ENCODE data around the gene RIPK1.
A peak's percentile ranks its signal among the peaks of the same experiment; 100 is the strongest.
"Not testable (repeated sequence)": the region's sequence is repeated elsewhere in the genome, so short reads cannot be mapped to it uniquely, and the experiment has no call there.

Gene RIPK1

GRCh38 chr6:3068329-3069214, at the start of gene RIPK1:
Gene RIPK1 (plus strand): TSS chr6:3068494. CDS start chr6:3076824, 8,330 bp downstream.
- peak; percentile 91 for DNase-seq (ENCODE audit: low read depth)

DNA sequence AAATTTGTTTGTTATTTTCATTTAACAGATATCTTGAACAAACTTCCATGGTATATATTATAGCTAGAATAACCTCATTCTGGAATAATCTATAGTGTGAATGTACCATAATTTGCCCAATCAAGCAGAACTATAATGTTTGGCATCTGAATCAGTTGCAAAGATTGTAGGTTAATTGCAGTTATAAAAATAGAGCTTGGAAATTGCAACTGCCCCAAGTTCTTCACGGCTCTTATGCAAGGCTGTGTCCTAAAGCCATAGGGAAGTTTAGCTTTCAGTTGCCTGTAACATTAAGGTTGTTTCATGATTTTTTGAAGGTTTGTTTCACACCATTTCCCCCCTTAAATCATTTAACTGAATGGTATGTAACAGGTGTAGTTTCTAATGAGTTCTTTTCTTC, 49.2 kb upstream of the RIPK1 start:
- no peak for DNase-seq (ENCODE audit: low read depth)

DNA sequence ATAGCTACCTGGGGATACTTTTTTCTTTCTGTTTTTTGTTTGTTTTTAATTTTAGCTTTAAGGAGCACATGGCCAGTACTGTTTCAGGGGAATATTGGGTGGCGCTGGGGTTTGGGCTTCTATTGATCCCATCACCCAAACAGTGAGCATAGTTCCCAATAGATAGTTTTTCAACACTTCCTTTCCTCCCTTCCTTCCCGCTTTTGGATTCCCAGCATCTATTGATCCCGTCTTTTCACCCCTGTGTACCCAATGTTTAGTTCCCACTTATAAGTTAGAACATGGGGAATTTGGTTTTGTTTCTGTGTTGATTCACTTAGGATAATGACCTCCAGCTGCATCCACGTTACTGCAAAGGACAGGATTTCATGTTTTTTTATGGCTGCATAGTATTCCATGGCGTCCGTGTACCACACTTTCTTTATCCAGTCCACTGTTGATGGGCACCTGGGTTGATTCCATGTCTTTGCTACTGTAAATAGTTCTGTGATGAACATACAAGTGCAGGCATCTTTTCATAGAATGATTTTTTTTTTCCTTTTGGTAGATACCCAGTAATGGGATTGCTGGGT, 48.5 kb upstream of the RIPK1 start:
- DNase-seq (ENCODE audit: low read depth) = no peak

DNA sequence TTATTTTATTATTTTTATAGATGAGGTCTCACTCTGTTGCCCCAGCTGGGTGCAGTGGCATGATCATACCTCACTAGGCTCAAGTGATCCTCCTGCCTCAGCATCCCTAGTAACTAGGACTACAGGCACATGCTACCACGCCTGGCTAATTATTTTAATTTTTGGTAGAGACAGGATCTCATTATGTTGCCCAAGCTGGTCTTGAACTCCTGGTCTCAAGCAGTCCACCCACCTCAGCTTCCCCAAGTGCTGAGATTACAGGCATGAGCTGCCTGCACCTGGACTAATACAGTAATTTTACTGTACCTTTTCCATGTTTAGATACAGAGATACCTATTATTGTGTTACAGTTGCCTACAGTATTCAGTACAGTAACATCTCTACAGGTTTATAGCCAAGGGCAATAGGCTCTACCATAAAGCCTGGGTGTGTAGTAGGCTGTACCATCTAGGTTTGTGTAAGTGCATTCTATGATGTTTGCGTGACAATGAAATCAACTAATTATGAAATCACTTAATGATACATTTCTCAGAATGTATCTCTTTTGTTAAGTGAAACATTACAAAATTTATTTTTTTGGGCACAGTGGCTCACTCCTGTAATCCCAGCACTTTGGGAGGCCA, 47.2 kb upstream of the RIPK1 start:
- not testable (repeated sequence) for DNase-seq (ENCODE audit: low read depth)

DNA sequence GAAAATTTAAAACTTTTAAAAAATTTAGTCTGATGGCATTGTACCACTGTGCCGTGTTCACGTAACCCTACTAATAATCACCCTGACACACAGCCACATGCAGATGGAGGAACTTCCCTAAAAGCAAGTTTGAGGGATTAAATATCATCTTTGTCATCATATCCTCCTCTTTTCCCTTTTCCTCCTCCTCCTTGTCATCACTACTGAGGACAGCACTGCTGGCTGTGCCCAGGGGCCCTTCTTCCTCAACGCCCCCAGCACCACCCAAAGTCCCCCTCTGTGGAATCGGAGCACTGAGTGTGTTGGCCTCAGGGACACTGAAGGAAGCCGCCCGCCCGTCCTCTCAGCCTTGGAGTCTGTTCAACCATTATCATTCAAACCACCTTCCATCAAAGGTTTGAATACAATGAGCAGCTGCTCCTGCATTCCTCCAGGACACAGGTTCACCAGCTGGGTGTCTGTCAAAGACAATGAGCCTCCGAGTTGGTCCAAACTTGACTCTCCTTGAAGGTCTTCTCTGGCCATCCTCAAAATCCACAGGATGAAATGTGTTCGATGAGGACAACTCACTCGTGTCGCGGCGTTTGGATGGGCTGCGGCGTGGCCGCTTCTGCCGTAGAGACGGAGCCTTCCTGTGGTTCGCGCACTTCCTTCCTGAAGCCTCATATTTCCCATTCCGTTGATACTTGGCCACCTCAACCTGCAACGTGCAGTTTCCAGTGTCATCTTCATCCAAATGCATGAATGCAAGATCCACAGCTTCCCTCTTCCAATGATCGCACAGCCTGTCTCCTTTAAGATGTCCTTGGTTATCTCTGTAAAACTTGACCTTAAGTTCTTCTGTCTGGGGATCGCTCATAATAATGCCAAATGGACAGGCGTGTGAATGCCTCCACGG, 45.3 kb upstream of the RIPK1 start:
- no peak for DNase-seq (ENCODE audit: low read depth)

DNA sequence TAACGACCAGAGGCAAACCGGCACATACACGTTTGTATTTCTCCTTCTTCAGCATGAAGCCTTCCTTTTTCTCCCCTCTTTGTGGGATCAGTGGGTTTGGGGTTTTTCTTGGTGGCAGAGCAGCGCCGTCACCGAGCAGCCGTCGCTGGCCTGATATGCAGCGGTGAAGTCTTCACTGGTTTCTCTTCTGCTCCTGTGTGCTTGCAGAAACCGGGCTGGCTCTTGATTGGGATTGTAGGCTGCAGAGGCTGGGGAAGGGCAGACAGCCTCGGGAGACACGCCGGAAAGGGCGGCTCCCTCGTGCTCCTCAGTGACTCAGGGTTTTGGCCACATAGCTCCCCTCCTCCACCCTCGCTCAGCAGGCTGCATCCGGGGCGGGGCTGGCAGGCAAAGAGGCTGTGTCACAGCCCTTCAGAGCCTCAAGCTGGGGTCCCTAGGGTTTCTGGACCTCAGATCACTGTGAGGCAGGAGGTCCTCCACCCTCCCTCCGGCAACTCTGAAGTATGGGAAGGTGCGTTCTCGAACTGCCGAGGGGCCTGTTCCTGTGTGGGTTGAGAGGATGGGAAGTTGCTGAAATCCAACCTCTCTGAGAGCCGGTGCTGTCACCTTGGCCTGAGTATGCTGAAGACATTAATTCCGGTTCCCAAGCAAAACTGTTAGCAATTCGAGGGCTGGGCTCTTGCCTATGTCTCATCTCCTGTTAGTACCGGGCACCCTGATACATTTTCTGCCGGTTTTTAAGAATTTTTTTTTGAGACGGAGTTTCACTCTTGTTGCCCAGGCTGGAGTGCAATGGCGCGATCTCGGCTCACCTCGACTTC, 44.4 kb upstream of the RIPK1 start:
- DNase-seq (ENCODE audit: low read depth) = peak; percentile 81

DNA sequence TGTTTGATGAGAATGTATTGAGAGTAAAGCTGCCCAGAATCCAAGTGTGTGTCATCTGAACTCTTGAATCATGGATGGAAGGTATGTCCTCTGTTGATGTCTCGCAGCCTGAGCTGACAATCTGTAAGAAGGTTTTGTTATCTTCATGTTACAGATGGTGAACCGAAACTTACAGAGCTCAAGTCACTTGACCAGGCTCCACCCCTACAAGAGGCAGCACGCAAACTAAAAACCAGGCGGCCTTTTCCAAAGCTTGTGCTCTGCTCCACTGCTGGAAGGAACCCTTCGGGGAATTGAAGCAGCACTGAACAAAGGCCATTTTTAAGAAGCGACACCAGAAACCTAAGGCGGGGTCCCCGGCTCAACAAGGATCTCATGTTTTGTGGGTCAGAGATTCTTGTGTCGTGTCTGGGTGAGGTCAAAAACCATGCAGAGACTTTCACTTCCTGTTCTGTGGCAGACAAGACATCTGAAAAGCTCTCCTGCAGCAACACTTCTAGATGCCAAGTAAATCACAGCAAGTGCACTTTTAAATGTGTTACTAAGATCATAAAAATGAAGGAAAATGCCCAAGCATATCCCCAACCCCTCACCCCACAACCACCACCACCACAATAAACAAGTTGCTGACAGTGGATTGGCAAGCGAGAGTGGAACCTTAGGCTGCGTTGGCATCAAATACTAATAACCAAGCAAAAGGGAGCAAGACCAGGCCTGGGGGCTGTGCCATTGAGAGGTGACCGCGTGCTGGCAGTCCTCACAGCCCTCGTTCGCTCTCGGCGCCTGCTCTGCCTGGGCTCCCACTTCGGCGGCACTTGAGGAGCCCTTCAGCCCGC, 41.3 kb upstream of the RIPK1 start:
- no peak for DNase-seq (ENCODE audit: low read depth)

GRCh38 chr6:3028156-3028555, 40.1 kb upstream of the RIPK1 start:
- DNase-seq (ENCODE audit: low read depth) = not testable (repeated sequence)

GRCh38 chr6:3031857-3032640, 36.2 kb upstream of the RIPK1 start:
- DNase-seq (ENCODE audit: low read depth) = no peak

- no peak for DNase-seq (ENCODE audit: low read depth)
Measured at GRCh38 chr6:3032986-3033385, 35.3 kb upstream of the RIPK1 start.

DNA sequence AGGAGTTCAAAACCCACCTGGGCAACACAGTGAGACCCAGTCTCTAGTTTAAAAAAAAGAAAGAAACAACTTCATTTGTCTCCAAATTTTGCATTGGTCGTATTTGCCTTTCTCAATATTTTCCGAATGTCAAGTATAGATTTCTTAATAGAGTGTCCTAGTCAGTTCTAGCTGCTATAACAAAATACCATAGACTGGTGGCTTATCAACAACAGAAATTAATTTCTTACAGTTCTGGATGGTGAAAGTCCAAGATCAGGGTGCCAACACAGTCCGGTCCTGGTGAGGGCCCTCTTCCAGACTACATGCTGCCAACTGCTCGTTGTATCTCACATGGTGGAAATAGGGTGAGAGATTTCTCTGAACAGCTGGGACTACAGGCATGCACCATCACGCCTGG, 34.6 kb upstream of the RIPK1 start:
- no peak for DNase-seq (ENCODE audit: low read depth)

GRCh38 chr6:3035397-3035796, 32.9 kb upstream of the RIPK1 start:
- DNase-seq (ENCODE audit: low read depth) = no peak

GRCh38 chr6:3036861-3037637, 31.2 kb upstream of the RIPK1 start:
- DNase-seq (ENCODE audit: low read depth) = no peak

DNA sequence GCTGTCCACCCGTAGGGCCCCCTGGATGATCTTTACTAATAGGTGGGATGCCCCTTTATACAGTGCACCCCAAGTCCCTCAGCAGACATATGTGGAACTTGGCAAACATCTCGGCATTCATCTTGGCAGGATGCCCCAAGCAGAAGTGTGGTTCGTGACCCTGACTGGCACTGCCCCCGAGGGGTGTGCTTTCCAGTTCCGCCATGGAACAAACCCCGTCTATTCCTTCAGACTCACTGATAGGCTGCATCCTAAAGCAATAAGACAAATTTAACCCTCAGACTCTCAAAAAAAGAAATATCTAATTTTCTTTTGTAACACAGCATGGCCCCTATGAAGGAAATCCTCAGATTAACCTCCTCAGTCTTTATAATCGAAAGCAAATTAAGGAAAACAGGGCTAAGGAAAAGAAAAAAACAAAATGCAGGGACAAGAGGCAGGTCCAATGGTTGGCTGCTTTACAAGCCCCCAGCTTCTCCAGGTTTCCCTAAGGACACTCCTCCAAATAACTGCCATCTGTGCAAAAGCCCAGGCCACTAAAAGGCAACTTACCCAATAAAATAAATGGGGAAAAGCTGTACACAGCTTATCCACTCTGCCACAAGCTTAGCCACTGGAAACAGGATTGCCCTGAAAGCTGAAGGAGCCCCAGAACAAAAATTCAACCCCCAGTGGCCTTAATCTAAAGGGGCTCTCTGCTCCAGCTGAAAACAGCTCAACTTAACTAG, 30.5 kb upstream of the RIPK1 start:
- DNase-seq (ENCODE audit: low read depth) = no peak

DNA sequence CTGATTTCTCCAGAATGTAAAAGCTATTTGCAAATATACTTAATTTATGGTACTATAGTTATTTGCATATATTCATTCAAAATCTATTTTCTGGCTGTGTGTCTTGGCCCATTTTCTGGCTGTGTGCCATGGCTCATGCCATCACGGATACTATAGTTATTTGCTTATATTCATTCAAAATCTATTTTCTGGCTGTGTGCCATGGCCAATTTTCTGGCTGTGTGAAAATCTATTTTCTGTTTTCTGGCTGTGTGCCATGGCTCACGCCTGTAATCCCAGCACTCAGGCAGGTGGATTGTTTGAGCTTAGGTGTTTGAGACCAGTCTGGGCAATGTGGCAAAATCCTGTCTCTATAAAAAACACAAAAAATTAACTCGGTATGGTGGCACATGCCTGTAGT, 28.9 kb upstream of the RIPK1 start:
- no peak for DNase-seq (ENCODE audit: low read depth)

- no peak for DNase-seq (ENCODE audit: low read depth)
Measured at GRCh38 chr6:3041147-3041546, 27.1 kb upstream of the RIPK1 start.

DNA sequence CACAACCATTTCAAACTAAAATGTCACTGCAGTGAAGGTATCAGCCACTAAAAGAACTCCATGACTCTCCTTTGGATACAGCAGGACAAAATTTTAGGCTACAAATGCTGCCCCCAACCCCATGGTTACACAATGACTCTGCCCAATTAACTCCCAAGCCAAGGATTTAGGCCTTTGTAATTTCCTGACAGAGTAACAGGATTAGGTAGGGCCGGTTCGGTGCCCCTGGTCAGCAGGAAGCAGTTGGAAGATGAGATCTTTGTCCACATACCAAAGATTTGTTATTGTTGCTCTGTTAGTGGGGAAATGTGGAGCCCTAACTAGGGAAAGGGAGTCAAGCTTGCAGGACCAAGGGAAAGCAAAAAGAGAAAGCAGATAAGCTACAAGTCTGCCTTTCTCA, 26.7 kb upstream of the RIPK1 start:
- no peak for DNase-seq (ENCODE audit: low read depth)

- DNase-seq (ENCODE audit: low read depth) = no peak
Measured at GRCh38 chr6:3045369-3045768, 22.9 kb upstream of the RIPK1 start.

All from T-helper 22 cell (primary cell).